Endothelial cell of umbilical vein (primary cell): Measurements from ENCODE around the gene DDOST. TPM values are rescaled to one million over a fixed set of nuclear protein-coding genes. Genes with fewer than 3 reads are reported as not detected.

ENCODE experiments used
- BruUV-seq: library from RNA; stranded (reverse); fragments of 400-500 nt; replicated peaks from 2 replicates; lab custom pipeline; 2021; lab: Mats Ljungman, UMichigan
- CTCF ChIA-PET: fragments of 300-600, 350-600 bp; sonication (Branson Sonifier 250); formaldehyde crosslinking; loops from one replicate; lab custom pipeline; 2021; ENCODE audit warnings: antibody characterized with exemption, inconsistent platforms; lab: Charles Lee
- POLR2A ChIA-PET: fragments of 300-600, 350-600 bp; sonication (Branson Sonifier 250); formaldehyde crosslinking; loops from one replicate; lab custom pipeline; 2021; ENCODE audit warnings: antibody characterized with exemption, inconsistent platforms; lab: Charles Lee
- DNase-seq: peaks from one replicate; pipeline ENCODE4 v3.0.0-alpha.2; 2011; ENCODE audit warnings: low read depth, low spot score
- FAIRE-seq: peaks from 2 replicates; lab custom pipeline; 2011; peaks lifted over from hg19 to GRCh38; lab: Jason Lieb, UNC
- H2AFZ ChIP-seq: 2 replicates; pipeline ENCODE4 v1.6.0; 2012; ENCODE audit warnings: low read depth, low read length, control low read depth, inconsistent platforms
- H3K27ac ChIP-seq: 2 replicates; pipeline ENCODE4 v1.5.1; 2011; ENCODE audit warnings: low read depth, mild to moderate bottlenecking, control low read depth, low read length, moderate library complexity; ENCODE audit not compliant: insufficient read depth
- H3K27me3 ChIP-seq, 2 experiments: 2 replicates each; pipeline versions ENCODE4 v1.6.0 to v1.6.1; 2011; ENCODE audit warnings: low read length in 2 of 2, mixed read lengths in 1 of 2; ENCODE audit not compliant: control insufficient read depth in 2 of 2, insufficient read depth in 2 of 2
- H3K36me3 ChIP-seq, 2 experiments: 2 replicates in 1 of 2; 3 replicates in 1 of 2; pipeline ENCODE4 v1.5.1; 2011; ENCODE audit warnings: low read length in 2 of 2, mild to moderate bottlenecking in 1 of 2, moderate library complexity in 1 of 2; ENCODE audit not compliant: control insufficient read depth in 2 of 2, insufficient read depth in 2 of 2; ENCODE audit errors: extremely low read depth in 1 of 2
- H3K4me1 ChIP-seq: 3 replicates; pipeline ENCODE4 v1.5.1; 2011; ENCODE audit warnings: mild to moderate bottlenecking, low read length; ENCODE audit not compliant: control insufficient read depth, insufficient read depth; ENCODE audit errors: extremely low read depth
- H3K4me2 ChIP-seq: 2 replicates; pipeline ENCODE4 v1.6.1; 2011; ENCODE audit warnings: low read length, control low read depth, mixed read lengths; ENCODE audit not compliant: insufficient read depth
- H3K4me3 ChIP-seq, 3 experiments: fragments of 200-600 bp in 1 of 3; sonication (generic), shearing (Covaris generic) in 1 of 3; replicated peaks in 1 of 3; 2 replicates each; pipeline ENCODE4 v1.5.1; 2011 to 2016; ENCODE audit warnings: control low read depth in 3 of 3, low read length in 3 of 3, mild to moderate bottlenecking in 2 of 3, inconsistent platforms in 1 of 3, low read depth in 1 of 3, moderate library complexity in 1 of 3; ENCODE audit not compliant: insufficient read depth in 1 of 3
- H3K79me2 ChIP-seq: 2 replicates; pipeline ENCODE4 v1.6.0; 2012; ENCODE audit warnings: low read length, inconsistent platforms; ENCODE audit not compliant: control insufficient read depth, insufficient read depth
- H3K9ac ChIP-seq: replicated peaks from 2 replicates; pipeline ENCODE3; 2011; ENCODE audit warnings: low read length, control low read depth; ENCODE audit not compliant: insufficient read depth; ENCODE audit errors: extremely low read depth
- H3K9me1 ChIP-seq: replicated peaks from 3 replicates; pipeline ENCODE4 v1.6.0; 2011; ENCODE audit warnings: mild to moderate bottlenecking, low read length; ENCODE audit not compliant: control insufficient read depth, insufficient read depth; ENCODE audit errors: extremely low read depth
- H3K9me3 ChIP-seq: replicated peaks from 2 replicates; pipeline ENCODE4 v1.5.1; 2012; ENCODE audit warnings: low read length, inconsistent platforms; ENCODE audit not compliant: control insufficient read depth, insufficient read depth
- H4K20me1 ChIP-seq: replicated peaks from 2 replicates; pipeline ENCODE3; 2011; ENCODE audit warnings: mild to moderate bottlenecking, low read length; ENCODE audit not compliant: control insufficient read depth, insufficient read depth; ENCODE audit errors: extremely low read depth
- CTCF ChIP-seq, 2 donors: IDR thresholded peaks; 1 replicate in 1 of 2; 2 replicates in 1 of 2; pipeline ENCODE4 v1.5.1; 2011; ENCODE audit warnings: low read length in 2 of 2, mild to moderate bottlenecking in 2 of 2, moderate library complexity in 2 of 2, control low read depth in 1 of 2, inconsistent platforms in 1 of 2, low read depth in 1 of 2; ENCODE audit not compliant: insufficient read depth in 1 of 2; ENCODE audit errors: extremely low read depth in 1 of 2
- EZH2 ChIP-seq: IDR thresholded peaks from 2 replicates; pipeline ENCODE4 v1.6.1; 2012; ENCODE audit warnings: borderline replicate concordance, low read depth, mild to moderate bottlenecking, moderate library complexity, low read length, inconsistent platforms; ENCODE audit not compliant: severe bottlenecking
- FOS ChIP-seq: IDR thresholded peaks from 2 replicates; pipeline ENCODE4 v1.6.1; 2011; ENCODE audit warnings: mild to moderate bottlenecking, low read length, moderate library complexity, borderline replicate concordance; ENCODE audit not compliant: insufficient read depth
- GATA2 ChIP-seq: IDR thresholded peaks from 2 replicates; pipeline ENCODE4 v1.7.0; 2011; ENCODE audit warnings: low read depth, mild to moderate bottlenecking, moderate library complexity, mixed read lengths, low read length; ENCODE audit not compliant: insufficient read length, insufficient read depth
- JUN ChIP-seq: IDR thresholded peaks from 2 replicates; pipeline ENCODE4 v1.6.1; 2011; ENCODE audit warnings: borderline replicate concordance, low read depth; ENCODE audit not compliant: insufficient read length, insufficient read depth
- MAX ChIP-seq: IDR thresholded peaks from 2 replicates; pipeline ENCODE4 v1.6.1; 2011; ENCODE audit not compliant: insufficient read depth, insufficient read length
- MYC ChIP-seq: IDR thresholded peaks from one replicate; pipeline ENCODE4 v1.6.1; 2011; ENCODE audit warnings: mild to moderate bottlenecking, low read depth, low read length
- POLR2A ChIP-seq: IDR thresholded peaks from 2 replicates; pipeline ENCODE4 v1.6.1; 2012; ENCODE audit warnings: low read depth, mild to moderate bottlenecking, control low read depth, low read length
- POLR2AphosphoS5 ChIP-seq: IDR thresholded peaks from 2 replicates; pipeline ENCODE4 v1.6.1; 2012; ENCODE audit warnings: low read depth, mild to moderate bottlenecking, control low read depth, low read length, moderate library complexity; ENCODE audit not compliant: insufficient read depth
- dilution Hi-C: fragments of 300-500 bp; cut with MboI; formaldehyde crosslinking; loops from one replicate; pipeline ENCODE4 v1.15.0; 2019; ENCODE audit warnings: low sequenced_read_pairs; ENCODE audit not compliant: extremely low pct_ligation_motif_present
- intact Hi-C: fragments of 100-400 bp; cut with micrococcal nuclease; formaldehyde crosslinking; loops from one replicate; pipeline ENCODE4 v1.10.0; 2022
- polyA plus RNA-seq, 4 experiments: library from polyadenylated mRNA; depleted of rRNA in 3 of 4; stranded (reverse) in 3 of 4; unstranded in 1 of 4; fragments of >200 nt; gene quantifications; 2 replicates each; pipeline versions ENCODE4 v1.2.1 to v1.2.3, GENCODE V29; 2011 to 2012; ENCODE audit warnings: missing spikeins in 1 of 4
- total RNA-seq: library from RNA; stranded (reverse); gene quantifications from 2 replicates; pipeline ENCODE4 v1.2.3, GENCODE V29; 2021

Gene DDOST
- total and polyA plus RNA-seq, 2 donors (not counting 3 experiments of a cell fraction or from before 2014, with no cell fraction given): 319 to 533 TPM

- H3K9me1 ChIP-seq: no peaks in the 10 kb centered on the region
- H3K27me3 ChIP-seq: peaks cover 2 to 3% of the 10 kb centered on the region in 2 experiments
- CTCF ChIA-PET: interaction anchor here (1.1 to 1.3 kb wide), 2 partner anchors 9 to 50 kb away, joined by 3 to 4 read pairs; no protein-coding TSS in a partner anchor
- H3K9me3 ChIP-seq: no peaks in the 10 kb centered on the region
- no peak for TF ChIP-seq MAX
- TF ChIP-seq POLR2A: no peak
- no peak for TF ChIP-seq CTCF (IDR thresholded peaks at IDR 0.05; ENCODE audit: extremely low read depth in 1 of 2, insufficient read depth in 1 of 2, low read depth in 1 of 2, low read length in 2 of 2)
- TF ChIP-seq MYC: no peak
- TF ChIP-seq FOS: no peak
- TF ChIP-seq POLR2AphosphoS5: no peak
- no peak for TF ChIP-seq JUN
- TF ChIP-seq GATA2: no peak
- TF ChIP-seq EZH2: no peak
- no peak for DNase-seq
- no peak overlapping the region for H3K4me2 ChIP-seq
- dilution Hi-C loops: no loop called here
- no TSS peak for BruUV-seq
- H3K4me1 ChIP-seq: no peaks in the 10 kb centered on the region
- FAIRE-seq: no peak
- no peak overlapping the region for H2AFZ ChIP-seq
- no peak overlapping the region for H3K27ac ChIP-seq
- no peak overlapping the region for H3K4me3 ChIP-seq
- H3K36me3 ChIP-seq: no peaks in the 10 kb centered on the region
- intact Hi-C loops: no loop called here
- H4K20me1 ChIP-seq: no peaks in the 10 kb centered on the region
- no peaks in the 10 kb centered on the region for H3K79me2 ChIP-seq
- POLR2A ChIA-PET: no interaction called here
- H3K9ac ChIP-seq: no peak overlapping the region
These were observed 36.5 kb downstream of the DDOST start for GRCh38 chr1:20624709-20625108.
